HepG2 (cell line): Measurements from ENCODE around the gene ASIC2. TPM values are rescaled to one million over a fixed set of nuclear protein-coding genes. Genes with fewer than 3 reads are reported as not detected.

Experiments used
- ATAC-seq: fragments of 200-7000 bp; cut with Tn5 transposase; 3 replicates; pipeline ENCODE4 v1.9.1; 2020; ENCODE audit warnings: mild to moderate bottlenecking, moderate library complexity
- BruUV-seq: library from RNA; stranded (reverse); fragments of 400-500 nt; replicated peaks from 2 replicates; lab custom pipeline; 2021; lab: Mats Ljungman, UMichigan
- CTCF ChIA-PET: fragments of 300-600 bp; formaldehyde crosslinking; extraction: SDS; loops from one replicate; lab custom pipeline; 2021; ENCODE audit warnings: low total read pairs, inconsistent platforms, low intra/inter-chr PET ratio; lab: Yijun Ruan, JAX
- POLR2A ChIA-PET: fragments of 350-600 bp; sonication (Branson Sonifier 250); formaldehyde crosslinking; loops from one replicate; lab custom pipeline; 2020; ENCODE audit warnings: antibody characterized with exemption, inconsistent platforms; lab: Yijun Ruan, JAX
- DNase-seq: peaks from one replicate; pipeline ENCODE4 v3.0.0-alpha.2; 2015; ENCODE audit warnings: low spot score
- FAIRE-seq: peaks from 3 replicates; lab custom pipeline; 2011; peaks lifted over from hg19 to GRCh38; lab: Jason Lieb, UNC
- H2AFZ ChIP-seq: one replicate; pipeline ENCODE4 v1.6.1; 2011; ENCODE audit warnings: low read length, inconsistent platforms
- H3K27ac ChIP-seq: fragments of 300-600 bp; 3 replicates; pipeline ENCODE4 v1.8.0; 2011; ENCODE audit warnings: mixed run types, mild to moderate bottlenecking, mixed read lengths, low read length, inconsistent platforms; ENCODE audit not compliant: insufficient read depth; ENCODE audit errors: extremely low read length
- H3K27me3 ChIP-seq, 2 experiments: fragments of 200-600 bp in 1 of 2; 2 replicates in 1 of 2; 3 replicates in 1 of 2; pipeline versions ENCODE4 v1.6.0 to v1.8.0; 2011; ENCODE audit warnings: low read length in 2 of 2, mild to moderate bottlenecking in 2 of 2, moderate library complexity in 2 of 2, inconsistent platforms in 1 of 2; ENCODE audit not compliant: insufficient read depth in 2 of 2, control insufficient read depth in 1 of 2
- H3K36me3 ChIP-seq, 2 experiments: fragments of 200-600 bp in 1 of 2; replicated peaks in 1 of 2; 2 replicates in 1 of 2; 3 replicates in 1 of 2; pipeline versions ENCODE4 v1.5.1 to v1.8.0; 2011; ENCODE audit warnings: low read length in 2 of 2, inconsistent platforms in 1 of 2; ENCODE audit not compliant: insufficient read depth in 2 of 2, control insufficient read depth in 1 of 2
- H3K4me1 ChIP-seq: 2 replicates; pipeline ENCODE4 v1.5.1; 2012; ENCODE audit warnings: low read length, inconsistent platforms; ENCODE audit not compliant: insufficient read depth
- H3K4me2 ChIP-seq: 2 replicates; pipeline ENCODE4 v1.6.0; 2011; ENCODE audit warnings: low read depth, low read length, inconsistent platforms
- H3K4me3 ChIP-seq, 3 experiments: fragments of 200-600 bp in 1 of 3; sonication (generic), shearing (Covaris generic) in 1 of 3; replicated peaks in 1 of 3; 2 replicates each; pipeline ENCODE4 v1.5.1; 2011 to 2016; ENCODE audit warnings: low read length in 3 of 3, inconsistent platforms in 2 of 3, low read depth in 2 of 3, mild to moderate bottlenecking in 2 of 3, control low read depth in 1 of 3, mixed read lengths in 1 of 3; ENCODE audit not compliant: insufficient read depth in 1 of 3
- H3K79me2 ChIP-seq: one replicate; pipeline ENCODE4 v1.6.1; 2011; ENCODE audit warnings: low read length, inconsistent platforms; ENCODE audit not compliant: insufficient read depth
- H3K9ac ChIP-seq: 2 replicates; pipeline ENCODE4 v1.6.0; 2011; ENCODE audit warnings: mild to moderate bottlenecking, low read depth, low read length, inconsistent platforms; ENCODE audit not compliant: insufficient read depth
- H3K9me3 ChIP-seq: 2 replicates; pipeline ENCODE4 v1.5.1; 2012; ENCODE audit warnings: mild to moderate bottlenecking, low read length
- H4K20me1 ChIP-seq: 2 replicates; pipeline ENCODE4 v1.6.0; 2011; ENCODE audit warnings: inconsistent platforms, mild to moderate bottlenecking, low read length, moderate library complexity; ENCODE audit not compliant: insufficient read depth
- DPF2 ChIP-seq: sonication (generic); formaldehyde crosslinking; IDR thresholded peaks from 2 replicates; pipeline ENCODE4 v1.4.0; 2020; ENCODE audit warnings: mild to moderate bottlenecking, low read depth, missing genetic modification reagents, borderline replicate concordance
- HMG20A ChIP-seq: IDR thresholded peaks from 2 replicates; pipeline ENCODE4 v1.6.1; 2016; ENCODE audit warnings: borderline replicate concordance
- HMGA1 ChIP-seq: sonication (generic); formaldehyde crosslinking; conservative IDR thresholded peaks from 2 replicates; pipeline ENCODE4 v1.4.0; 2020; ENCODE audit warnings: missing genetic modification reagents
- MBNL3 ChIP-seq: fragments of 250-450 bp; sonication (Bioruptor Pico); conservative IDR thresholded peaks from 2 replicates; pipeline ENCODE4 v1.8.0; 2022; ENCODE audit warnings: mild to moderate bottlenecking, inconsistent platforms
- PRPF4 ChIP-seq: fragments of 200-400 bp; formaldehyde crosslinking; IDR thresholded peaks from 2 replicates; pipeline ENCODE4 v1.6.1; 2016; ENCODE audit warnings: low read length, low read depth; ENCODE audit not compliant: poor library complexity, severe bottlenecking
- SOX5 ChIP-seq: IDR thresholded peaks from 2 replicates; pipeline ENCODE4 v1.6.1; 2016; ENCODE audit warnings: borderline replicate concordance
- ZNF260 ChIP-seq: sonication (generic); formaldehyde crosslinking; IDR thresholded peaks from 2 replicates; pipeline ENCODE4 v1.4.0; 2020; ENCODE audit warnings: missing genetic modification reagents, low read depth, mild to moderate bottlenecking, borderline replicate concordance
- ZNF496 ChIP-seq: sonication (generic); formaldehyde crosslinking; IDR thresholded peaks from 2 replicates; pipeline ENCODE4 v1.8.1; 2023; ENCODE audit warnings: mild to moderate bottlenecking, moderate library complexity, missing genetic modification reagents; ENCODE audit not compliant: insufficient replicate concordance
- ZNF660 ChIP-seq: sonication (generic); formaldehyde crosslinking; IDR thresholded peaks from 2 replicates; pipeline ENCODE4 v1.5.1; 2020; ENCODE audit warnings: mild to moderate bottlenecking, low read depth, missing genetic modification reagents, borderline replicate concordance
- ZNF790 ChIP-seq: sonication (generic); formaldehyde crosslinking; IDR thresholded peaks from 2 replicates; pipeline ENCODE4 v1.8.0; 2022; ENCODE audit warnings: missing genetic modification reagents, mild to moderate bottlenecking, borderline replicate concordance
- ZSCAN25 ChIP-seq: sonication (generic); formaldehyde crosslinking; IDR thresholded peaks from 2 replicates; pipeline ENCODE4 v1.8.0; 2022; ENCODE audit warnings: mild to moderate bottlenecking, missing genetic modification reagents
- WGBS: methylation state at CpG from one replicate; pipeline ENCODE4 v1.1.6; 2017; ENCODE audit warnings: low lambda C conversion rate; 5-methylcytosine and 5-hydroxymethylcytosine counted together
- in situ Hi-C: cut with HindIII; loops from 2 replicates; pipeline ENCODE4 v1.10.0; 2017; ENCODE audit warnings: low pct_unique_long_range_greater_than_20kb; ENCODE audit not compliant: extremely low pct_ligation_motif_present
- intact Hi-C: fragments of 100-400 bp; cut with micrococcal nuclease; formaldehyde crosslinking; loops from one replicate; pipeline ENCODE4 v1.10.0; 2022; ENCODE audit not compliant: unreplicated experiment
- polyA plus RNA-seq, 8 experiments: library from polyadenylated mRNA; depleted of rRNA in 3 of 8; stranded (reverse) in 7 of 8; unstranded in 1 of 8; fragments of >200 nt; fragmentation: Illumina TruSeq in 4 of 8; extraction: Trizol in 4 of 8; gene quantifications; 2 replicates each; pipeline versions ENCODE4 v1.2.1 to v1.2.3, GENCODE V29; 2011 to 2016; ENCODE audit warnings: low read depth in 4 of 8, missing spikeins in 1 of 8, mixed read lengths in 1 of 8; ENCODE audit not compliant: insufficient read depth in 1 of 8
- total RNA-seq, 5 experiments: library from RNA; depleted of rRNA; stranded (reverse); fragments of >200 nt; fragmentation: Illumina TruSeq; extraction: Trizol; gene quantifications; 2 replicates each; pipeline ENCODE4 v1.2.3, GENCODE V29; 2016; ENCODE audit warnings: low read depth in 1 of 5
- TF ChIP-seq, protein P1 (sequence below): sonication (generic); formaldehyde crosslinking; IDR thresholded peaks from 2 replicates; pipeline ENCODE4 v1.4.0; 2020; ENCODE audit warnings: mild to moderate bottlenecking, missing genetic modification reagents
- TF ChIP-seq, protein P2 (sequence below): sonication (generic); formaldehyde crosslinking; IDR thresholded peaks from 2 replicates; pipeline ENCODE4 v1.9.0; 2021; ENCODE audit warnings: missing genetic modification reagents, borderline replicate concordance
- TF ChIP-seq, protein P3 (sequence below): sonication (generic); formaldehyde crosslinking; IDR thresholded peaks from 2 replicates; pipeline ENCODE4 v1.4.0; 2020; ENCODE audit warnings: missing genetic modification reagents, borderline replicate concordance

The ASIC2 gene
- total and polyA plus RNA-seq, 2 of the 13 experiments (the other 11 are each of a cell fraction or from before 2014, with no cell fraction given) = not detected

DNA sequence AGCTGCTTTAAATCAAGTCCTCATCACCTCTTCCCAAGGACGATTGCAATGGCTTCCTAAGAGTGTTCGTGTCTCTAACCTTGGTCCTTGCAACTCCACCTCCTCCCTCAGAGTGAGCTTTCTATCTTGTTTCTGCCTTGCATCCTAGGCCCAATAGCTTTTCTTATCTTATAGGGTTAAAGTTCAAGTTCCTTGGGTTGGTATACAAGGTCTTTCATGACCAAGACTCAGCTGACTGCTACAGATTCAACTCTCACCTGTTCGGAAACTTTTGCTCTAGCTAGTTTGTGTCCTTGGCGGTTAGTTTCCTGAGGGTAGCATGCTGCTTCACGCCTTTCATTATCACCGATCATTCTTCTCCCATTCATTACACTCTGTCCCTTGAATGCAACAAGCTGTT is 290.8 kb downstream of the ASIC2 start (continued):
- TF ChIP-seq HMGA1 (CRISPR knock-in tag) = no peak

DNA sequence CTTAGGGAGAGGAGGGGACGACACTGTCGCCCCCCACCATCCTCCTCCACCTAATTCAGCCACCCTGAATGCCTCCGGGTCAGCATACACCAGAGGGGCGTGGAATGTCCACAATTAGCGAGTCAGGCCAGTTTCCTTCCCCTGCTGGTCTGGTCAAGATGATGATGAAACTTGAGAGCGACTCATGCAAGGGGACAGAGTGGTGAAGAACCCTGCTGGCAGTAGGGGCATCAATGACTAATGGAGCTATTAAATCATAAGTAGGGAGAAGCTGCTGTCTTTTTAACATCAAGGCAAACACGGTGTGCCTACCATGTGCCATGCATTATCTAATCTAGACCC is 294.2 kb downstream of the ASIC2 start:
- ChIA-PET POLR2A (no interaction called here), CTCF (interaction anchor here (1.2 to 1.3 kb wide), 2 partner anchors 62 to 215 kb away, joined by 3 to 9 read pairs; no protein-coding TSS in a partner anchor)
- Histone ChIP-seq H3K27ac (no peak overlapping the region), H3K27me3 (peaks cover 2 to 22% of the 10 kb centered on the region in 2 experiments; a peak in 4 of 5 replicates), H3K9me3 (no peaks in the 10 kb centered on the region), H3K79me2 (no peaks in the 10 kb centered on the region), H3K4me1 (no peaks in the 10 kb centered on the region), H3K4me3 (no peak overlapping the region), H4K20me1 (no peaks in the 10 kb centered on the region), H2AFZ (no peak overlapping the region), H3K4me2 (no peak overlapping the region), H3K9ac (no peak overlapping the region), H3K36me3 (no peaks in the 10 kb centered on the region)
- ATAC-seq (no peak), FAIRE-seq (no peak), DNase-seq (no peak)
- 6% methylated on average over 5 of the region's 7 CpGs for WGBS
- in situ Hi-C loops = loop anchor here (5.0 kb wide), 1 partner anchor 217 kb away; no protein-coding TSS in a partner anchor
- intact Hi-C loops = no loop called here
- BruUV-seq = no TSS peak
- no peak for TF ChIP-seq MBNL3 (CRISPR knock-in tag)
- no peak for TF ChIP-seq ZSCAN25
- no peak for TF ChIP-seq ZNF660
- TF ChIP-seq, protein P1, sequence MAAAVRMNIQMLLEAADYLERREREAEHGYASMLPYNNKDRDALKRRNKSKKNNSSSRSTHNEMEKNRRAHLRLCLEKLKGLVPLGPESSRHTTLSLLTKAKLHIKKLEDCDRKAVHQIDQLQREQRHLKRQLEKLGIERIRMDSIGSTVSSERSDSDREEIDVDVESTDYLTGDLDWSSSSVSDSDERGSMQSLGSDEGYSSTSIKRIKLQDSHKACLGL = no peak
- TF ChIP-seq, protein P2, sequence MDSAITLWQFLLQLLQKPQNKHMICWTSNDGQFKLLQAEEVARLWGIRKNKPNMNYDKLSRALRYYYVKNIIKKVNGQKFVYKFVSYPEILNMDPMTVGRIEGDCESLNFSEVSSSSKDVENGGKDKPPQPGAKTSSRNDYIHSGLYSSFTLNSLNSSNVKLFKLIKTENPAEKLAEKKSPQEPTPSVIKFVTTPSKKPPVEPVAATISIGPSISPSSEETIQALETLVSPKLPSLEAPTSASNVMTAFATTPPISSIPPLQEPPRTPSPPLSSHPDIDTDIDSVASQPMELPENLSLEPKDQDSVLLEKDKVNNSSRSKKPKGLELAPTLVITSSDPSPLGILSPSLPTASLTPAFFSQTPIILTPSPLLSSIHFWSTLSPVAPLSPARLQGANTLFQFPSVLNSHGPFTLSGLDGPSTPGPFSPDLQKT (CRISPR knock-in tag) = no peak
- no peak for TF ChIP-seq DPF2
- no peak for TF ChIP-seq ZNF260 (CRISPR knock-in tag)
- TF ChIP-seq ZNF790 (CRISPR knock-in tag) = no peak
- TF ChIP-seq SOX5 = no peak
- no peak for TF ChIP-seq ZNF496 (CRISPR knock-in tag)
- no peak for TF ChIP-seq HMG20A
- TF ChIP-seq, protein P3, sequence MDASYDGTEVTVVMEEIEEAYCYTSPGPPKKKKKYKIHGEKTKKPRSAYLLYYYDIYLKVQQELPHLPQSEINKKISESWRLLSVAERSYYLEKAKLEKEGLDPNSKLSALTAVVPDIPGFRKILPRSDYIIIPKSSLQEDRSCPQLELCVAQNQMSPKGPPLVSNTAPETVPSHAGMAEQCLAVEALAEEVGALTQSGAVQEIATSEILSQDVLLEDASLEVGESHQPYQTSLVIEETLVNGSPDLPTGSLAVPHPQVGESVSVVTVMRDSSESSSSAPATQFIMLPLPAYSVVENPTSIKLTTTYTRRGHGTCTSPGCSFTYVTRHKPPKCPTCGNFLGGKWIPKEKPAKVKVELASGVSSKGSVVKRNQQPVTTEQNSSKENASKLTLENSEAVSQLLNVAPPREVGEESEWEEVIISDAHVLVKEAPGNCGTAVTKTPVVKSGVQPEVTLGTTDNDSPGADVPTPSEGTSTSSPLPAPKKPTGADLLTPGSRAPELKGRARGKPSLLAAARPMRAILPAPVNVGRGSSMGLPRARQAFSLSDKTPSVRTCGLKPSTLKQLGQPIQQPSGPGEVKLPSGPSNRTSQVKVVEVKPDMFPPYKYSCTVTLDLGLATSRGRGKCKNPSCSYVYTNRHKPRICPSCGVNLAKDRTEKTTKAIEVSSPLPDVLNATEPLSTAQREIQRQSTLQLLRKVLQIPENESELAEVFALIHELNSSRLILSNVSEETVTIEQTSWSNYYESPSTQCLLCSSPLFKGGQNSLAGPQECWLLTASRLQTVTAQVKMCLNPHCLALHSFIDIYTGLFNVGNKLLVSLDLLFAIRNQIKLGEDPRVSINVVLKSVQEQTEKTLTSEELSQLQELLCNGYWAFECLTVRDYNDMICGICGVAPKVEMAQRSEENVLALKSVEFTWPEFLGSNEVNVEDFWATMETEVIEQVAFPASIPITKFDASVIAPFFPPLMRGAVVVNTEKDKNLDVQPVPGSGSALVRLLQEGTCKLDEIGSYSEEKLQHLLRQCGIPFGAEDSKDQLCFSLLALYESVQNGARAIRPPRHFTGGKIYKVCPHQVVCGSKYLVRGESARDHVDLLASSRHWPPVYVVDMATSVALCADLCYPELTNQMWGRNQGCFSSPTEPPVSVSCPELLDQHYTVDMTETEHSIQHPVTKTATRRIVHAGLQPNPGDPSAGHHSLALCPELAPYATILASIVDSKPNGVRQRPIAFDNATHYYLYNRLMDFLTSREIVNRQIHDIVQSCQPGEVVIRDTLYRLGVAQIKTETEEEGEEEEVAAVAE (CRISPR knock-in tag) = no peak
- TF ChIP-seq PRPF4 = no peak
